NCI-H1436 treated with DMSO at 0.1 percent for 48 hours (cell line): ENCODE data around the gene CARD10.

Experiments used
- DNase-seq: peaks from one replicate; lab custom pipeline; 2025; lab: John Stamatoyannopoulos, UW

CARD10 gene, protein sequence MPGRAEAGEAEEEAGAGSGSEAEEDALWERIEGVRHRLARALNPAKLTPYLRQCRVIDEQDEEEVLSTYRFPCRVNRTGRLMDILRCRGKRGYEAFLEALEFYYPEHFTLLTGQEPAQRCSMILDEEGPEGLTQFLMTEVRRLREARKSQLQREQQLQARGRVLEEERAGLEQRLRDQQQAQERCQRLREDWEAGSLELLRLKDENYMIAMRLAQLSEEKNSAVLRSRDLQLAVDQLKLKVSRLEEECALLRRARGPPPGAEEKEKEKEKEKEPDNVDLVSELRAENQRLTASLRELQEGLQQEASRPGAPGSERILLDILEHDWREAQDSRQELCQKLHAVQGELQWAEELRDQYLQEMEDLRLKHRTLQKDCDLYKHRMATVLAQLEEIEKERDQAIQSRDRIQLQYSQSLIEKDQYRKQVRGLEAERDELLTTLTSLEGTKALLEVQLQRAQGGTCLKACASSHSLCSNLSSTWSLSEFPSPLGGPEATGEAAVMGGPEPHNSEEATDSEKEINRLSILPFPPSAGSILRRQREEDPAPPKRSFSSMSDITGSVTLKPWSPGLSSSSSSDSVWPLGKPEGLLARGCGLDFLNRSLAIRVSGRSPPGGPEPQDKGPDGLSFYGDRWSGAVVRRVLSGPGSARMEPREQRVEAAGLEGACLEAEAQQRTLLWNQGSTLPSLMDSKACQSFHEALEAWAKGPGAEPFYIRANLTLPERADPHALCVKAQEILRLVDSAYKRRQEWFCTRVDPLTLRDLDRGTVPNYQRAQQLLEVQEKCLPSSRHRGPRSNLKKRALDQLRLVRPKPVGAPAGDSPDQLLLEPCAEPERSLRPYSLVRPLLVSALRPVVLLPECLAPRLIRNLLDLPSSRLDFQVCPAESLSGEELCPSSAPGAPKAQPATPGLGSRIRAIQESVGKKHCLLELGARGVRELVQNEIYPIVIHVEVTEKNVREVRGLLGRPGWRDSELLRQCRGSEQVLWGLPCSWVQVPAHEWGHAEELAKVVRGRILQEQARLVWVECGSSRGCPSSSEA

GRCh38 chr22:37519268-37520195 is at the start of gene CARD10:
CARD10 (minus strand) TSS chr22:37519415; CDS start chr22:37519200, 215 bp downstream.
- DNase-seq = no peak

DNA sequence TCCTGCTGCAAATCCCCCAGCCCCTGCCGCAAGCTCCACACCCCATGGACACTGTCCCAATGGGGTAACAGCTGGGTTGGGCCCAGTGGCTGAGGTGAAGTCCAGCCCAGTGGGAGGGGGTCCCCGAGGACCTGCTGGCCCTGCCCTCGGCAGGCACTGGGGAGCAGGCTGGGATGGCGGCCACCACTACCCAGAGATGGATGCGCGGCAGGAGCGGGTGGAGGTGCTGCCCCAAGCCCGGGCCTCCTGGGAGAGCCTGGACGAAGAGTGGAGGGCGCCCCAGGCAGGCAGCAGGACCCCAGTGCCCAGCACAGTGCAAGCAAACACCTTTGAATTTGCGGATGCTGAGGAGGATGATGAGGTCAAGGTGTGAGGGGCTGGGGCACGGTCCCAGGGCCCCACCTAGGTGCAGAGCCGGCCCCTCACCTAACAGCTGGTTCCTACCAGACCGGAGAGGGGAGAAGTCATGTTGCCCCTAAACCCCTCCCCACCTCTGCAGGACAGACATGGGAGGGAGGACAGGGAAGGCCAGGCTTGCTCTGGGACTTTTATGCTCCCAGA is 49.3 kb upstream of the CARD10 start:
- DNase-seq = no peak

GRCh38 chr22:37568012-37568411 is 48.8 kb upstream of the CARD10 start:
- no peak for DNase-seq

DNA sequence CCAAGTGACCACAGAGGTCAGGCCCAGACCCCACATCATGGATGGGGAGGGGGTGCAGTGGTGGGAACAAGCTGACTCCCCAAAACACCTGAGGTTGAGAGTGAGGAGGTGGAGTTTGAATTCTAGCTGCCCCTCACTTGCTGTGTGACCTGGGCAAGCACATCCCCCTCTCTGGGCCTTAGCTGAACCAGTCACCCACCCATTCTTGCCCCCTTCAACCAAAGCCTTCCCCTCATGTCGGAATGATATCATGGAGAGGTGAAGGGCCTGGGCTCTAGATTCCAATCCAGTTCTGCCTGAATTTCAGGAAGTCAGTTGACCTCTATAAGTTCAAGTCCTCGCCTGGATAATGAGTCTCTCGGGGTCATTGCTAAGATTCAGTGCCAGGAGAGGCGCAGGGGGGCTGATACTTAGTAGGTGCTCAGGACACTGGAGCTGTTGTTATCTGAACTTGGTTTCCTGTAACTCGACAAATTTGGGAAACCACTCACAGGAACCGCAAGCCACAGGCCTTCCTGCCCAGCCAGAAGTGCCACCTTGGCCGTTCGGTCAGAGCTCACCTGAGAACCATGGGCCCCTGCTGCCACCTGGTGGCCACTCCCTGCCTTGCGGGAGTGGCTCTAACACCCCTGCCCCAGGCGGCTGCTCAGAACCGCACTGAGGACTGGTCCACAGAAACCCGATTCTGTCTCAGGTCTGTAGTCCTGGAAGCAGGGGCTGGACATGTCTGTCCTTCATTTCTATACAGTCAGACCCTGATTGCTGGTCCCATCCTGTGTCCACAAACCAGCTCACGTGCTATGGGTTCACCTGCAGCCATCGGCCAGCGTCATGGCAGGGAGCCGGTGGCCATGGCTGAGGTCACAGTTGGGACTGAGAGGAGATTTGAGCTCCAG is 47.9 kb upstream of the CARD10 start:
- no peak for DNase-seq

- no peak for DNase-seq
These were observed 47.2 kb upstream of the CARD10 start for GRCh38 chr22:37566329-37566837.

DNA sequence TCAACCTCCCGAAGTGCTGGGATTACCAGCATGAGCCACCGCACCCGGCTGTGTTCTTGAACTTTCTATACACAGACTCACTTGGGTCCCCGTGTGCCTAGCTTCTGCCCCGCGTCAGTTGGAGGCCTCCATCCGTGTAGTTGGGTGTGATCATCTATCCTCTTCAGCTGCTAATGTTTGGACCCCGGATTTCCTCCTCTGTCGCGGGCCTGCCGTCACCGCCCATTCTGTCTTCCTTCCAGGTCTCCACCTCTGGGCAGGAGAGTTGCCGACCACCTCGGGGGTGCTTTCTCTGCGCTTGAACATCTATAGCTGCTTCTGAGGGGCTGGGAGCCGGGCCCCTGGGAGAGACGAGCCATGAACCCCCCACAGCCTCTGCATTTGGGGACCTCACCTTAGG is 46.6 kb upstream of the CARD10 start:
- no peak for DNase-seq

- no peak for DNase-seq
These were observed 45.0 kb upstream of the CARD10 start for GRCh38 chr22:37564111-37564711.

DNA sequence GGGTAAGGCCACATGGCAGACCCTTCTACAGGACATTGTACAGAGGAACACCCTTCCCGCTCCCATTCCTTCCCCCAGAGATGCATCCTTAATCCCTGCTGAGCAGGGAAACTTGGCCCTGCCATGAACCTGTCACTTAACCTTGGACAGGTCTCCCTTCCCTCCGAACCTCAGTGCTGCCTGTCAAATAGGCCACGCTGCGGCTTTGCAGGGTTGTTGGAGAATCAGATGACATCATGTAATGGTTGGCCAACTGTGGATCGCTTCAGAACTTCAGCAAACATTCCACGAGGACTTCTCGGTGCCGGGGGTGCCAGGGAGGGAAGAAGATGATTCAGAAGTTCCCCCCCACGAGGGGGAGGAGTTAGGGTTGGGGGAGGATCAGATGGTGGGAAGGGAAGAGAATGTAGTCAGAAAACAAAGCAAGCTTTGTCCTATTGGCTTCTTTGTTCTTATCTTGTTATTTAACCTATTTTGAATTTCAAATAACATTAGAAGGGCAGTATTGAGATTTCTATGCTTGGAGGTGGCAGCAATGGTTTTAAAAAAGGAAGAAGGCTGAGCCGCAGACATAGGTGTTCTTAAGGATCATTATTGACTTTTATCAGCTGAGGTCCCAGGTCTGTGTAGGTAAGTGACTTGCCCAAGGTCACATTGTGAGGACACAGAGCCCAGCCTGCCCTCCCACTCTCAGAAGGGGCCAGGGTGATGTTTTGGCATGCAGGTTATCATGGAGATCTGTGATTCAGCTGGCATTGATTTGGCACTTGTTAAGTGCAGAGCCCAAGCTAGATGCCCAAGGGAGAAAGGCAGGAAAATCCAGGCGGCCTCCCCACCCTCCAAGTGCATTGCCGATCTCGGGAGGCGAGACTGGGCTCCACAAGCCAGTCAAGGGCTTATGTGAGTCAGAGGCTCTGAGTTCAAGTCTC is 44.2 kb upstream of the CARD10 start:
- DNase-seq = no peak

DNA sequence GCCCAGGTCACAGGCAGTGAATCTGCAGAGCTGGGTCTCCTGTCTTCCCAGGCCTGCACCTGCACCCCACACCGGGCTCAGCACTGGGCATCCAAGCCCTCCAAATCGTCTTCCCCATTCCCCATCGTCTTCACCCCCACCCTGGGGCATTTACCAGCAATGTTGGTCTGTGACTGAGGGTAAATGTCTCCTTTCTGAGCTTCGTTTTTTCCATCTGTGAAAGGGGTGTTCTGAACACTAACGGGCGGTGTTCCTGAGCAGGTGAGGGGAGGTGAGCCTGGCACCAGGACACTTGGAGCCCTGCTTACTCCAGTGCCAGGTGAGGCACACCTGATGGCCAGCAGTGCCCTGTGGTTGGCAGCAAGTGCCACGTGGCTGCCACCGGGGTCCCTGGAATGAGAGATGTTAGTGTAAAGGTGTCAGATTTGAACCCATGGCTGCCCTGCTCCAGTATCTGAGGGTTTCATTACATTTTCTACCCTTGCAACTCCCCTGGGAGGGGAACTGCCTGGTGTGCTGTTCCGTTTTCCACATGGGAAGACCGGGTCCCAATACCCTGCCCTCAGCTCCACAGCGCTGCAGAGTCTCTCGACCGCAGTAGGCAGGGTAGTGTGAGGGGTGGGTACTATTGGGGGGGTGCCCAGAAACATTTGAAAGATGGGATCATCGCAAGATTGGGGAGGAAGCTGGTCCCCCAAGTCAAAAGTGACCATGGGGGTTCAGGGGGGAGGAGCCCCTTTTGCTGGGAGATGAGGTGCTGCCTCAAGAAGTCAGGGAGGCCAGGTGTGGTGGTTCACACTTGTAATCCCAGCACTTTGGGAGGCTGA is 43.0 kb upstream of the CARD10 start:
- DNase-seq = no peak

DNA sequence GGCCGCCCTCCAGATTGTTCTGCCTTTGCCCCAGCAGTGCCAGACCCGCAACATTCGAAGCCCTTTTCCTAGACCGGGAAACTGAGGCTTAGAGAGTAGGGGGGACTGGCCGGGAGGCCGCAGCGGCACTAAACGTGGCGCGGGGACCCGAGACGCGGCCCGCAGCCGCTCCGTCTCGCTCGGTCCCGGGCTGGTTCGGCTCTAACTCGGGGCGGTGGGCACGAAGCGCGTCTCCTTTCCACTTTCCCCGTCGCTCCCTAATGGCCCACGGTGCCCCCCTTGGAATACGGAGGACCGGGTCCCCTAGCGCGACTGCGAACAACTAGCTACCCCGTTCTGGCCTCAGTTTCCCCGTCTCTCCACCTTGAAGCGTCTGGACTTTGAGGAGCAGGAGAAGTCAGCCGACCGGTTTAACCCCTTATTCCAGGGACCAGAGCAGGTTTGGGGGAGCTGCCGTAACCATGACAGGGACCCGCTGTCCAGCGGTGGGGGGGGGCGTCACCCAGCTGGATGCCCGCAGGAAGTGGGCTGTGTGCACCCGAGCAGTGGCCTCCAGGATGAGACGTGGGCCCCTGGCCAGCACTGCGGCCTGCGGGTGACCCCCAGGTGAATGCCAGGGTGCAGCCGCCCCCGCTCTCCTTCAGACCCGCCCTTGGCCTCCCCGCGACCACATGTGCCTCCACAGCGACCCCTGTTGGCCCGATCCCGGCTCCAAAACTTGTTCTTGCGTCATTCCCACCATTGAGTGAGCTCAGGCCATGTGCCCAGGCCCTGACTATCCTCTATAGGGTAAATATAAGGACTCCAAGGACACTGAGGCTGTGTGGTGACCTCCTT is 42.2 kb upstream of the CARD10 start:
- DNase-seq = no peak

DNA sequence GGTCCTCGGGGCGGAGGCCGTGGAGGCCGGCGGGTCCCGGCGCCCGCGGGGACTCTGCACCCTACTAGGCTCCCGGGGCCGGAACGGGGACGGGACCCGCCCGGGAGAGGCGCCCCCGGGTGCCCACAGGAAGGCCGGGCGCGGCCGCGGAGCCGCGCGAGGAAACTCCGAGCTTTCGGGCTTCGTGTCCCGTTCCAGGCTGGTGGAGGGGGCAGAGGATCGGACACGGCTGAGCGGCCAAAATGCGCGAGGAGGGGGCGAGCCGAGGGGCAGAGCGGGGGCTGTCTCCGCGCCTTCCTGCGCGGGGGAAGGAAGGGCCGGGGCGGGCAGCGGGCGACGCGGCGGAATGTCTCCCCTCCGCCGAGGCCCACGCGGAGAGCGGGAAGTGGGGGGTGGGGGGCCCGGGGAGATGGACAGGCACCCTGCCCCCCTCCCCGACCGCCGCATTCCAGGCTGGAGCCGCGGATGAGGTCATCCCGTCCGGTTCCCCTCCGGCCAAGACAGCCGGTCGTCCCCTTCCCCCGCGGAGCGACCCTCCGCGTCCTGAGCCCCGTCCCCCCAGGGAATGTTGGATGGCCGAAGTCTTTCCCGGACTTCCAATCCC is 41.5 kb upstream of the CARD10 start:
- no peak for DNase-seq

- DNase-seq = no peak
These were observed 40.8 kb upstream of the CARD10 start, which contains the start of gene CDC42EP1 for GRCh38 chr22:37559901-37560607. CDC42EP1 (plus strand) TSS chr22:37560480; CDS start chr22:37566350, 5,870 bp downstream.

DNA sequence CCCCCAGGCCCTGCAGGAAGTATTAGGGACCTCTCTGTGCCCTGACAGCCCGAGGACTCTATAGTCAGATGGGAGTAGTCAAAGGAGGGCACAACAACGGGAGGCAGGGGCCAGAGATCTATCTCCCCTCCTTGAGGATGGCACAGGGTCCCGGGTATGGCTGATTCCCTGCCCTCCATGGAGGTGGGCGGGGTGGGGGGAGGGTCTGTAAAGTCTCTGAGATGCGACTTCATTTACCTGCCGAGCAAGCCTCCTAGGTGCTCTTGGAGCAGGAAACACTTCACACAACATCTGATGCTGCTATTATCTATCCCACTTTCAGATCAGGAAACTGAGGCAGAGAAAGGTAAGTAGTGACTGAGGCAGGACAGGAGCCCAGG is 40.3 kb upstream of the CARD10 start:
- no peak for DNase-seq

- no peak for DNase-seq
These were observed 39.6 kb upstream of the CARD10 start for GRCh38 chr22:37558815-37559214.

DNA sequence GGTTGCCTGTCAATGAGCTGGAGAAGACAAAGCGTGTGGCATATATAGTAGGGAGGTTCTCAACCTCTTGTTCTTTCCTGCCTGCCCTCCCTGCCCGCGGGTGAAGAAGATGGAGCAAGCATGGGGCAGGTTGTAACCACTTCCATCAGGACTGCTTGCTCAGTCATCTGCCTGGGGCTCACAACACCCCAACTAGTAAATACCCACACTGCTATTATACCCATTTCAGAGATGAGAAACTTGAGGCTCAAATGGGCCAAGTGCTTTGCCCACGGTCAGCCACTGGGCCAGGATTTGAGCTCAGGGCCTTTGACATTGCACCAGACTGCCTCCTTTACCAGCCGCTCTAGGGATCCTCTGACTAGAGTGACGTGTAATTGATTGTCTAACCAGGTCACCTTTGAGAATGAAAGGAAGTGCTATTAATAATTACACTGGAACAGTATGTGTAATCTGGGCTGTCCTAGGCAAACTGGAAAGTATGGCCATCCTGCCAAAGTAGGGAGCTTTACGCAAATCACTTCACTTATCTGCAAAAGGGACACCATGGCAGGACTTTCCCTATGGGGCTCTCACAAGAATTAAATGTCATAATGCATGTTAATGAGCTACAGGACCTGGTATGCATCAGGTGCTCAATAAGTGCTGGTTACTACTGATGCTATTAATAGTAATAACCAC is 38.2 kb upstream of the CARD10 start:
- no peak for DNase-seq
